ENCODE data around the gene JPH3. TPM values are rescaled to one million over a fixed set of nuclear protein-coding genes. Genes with fewer than 3 reads are reported as not detected.
A peak's percentile ranks its signal among the peaks of the same experiment; 100 is the strongest.

The JPH3 gene
- polyA plus RNA-seq, 1 donor from 2014 or later = not detected

GRCh38 chr16:87583453-87584131 lies 18.7 kb upstream of the JPH3 start:
- H3K4me3 Mint-ChIP-seq = no peak overlapping the region
- no peaks in the 10 kb centered on the region for H3K4me1 Mint-ChIP-seq
- peaks cover 1% of the 10 kb centered on the region for H3K36me3 Mint-ChIP-seq
- H3K27me3 Mint-ChIP-seq = peaks cover 18% of the 10 kb centered on the region
- no peaks in the 10 kb centered on the region for H3K9me3 Mint-ChIP-seq
- no peak overlapping the region for H3K27ac Mint-ChIP-seq

GRCh38 chr16:87584271-87584670 lies 18.0 kb upstream of the JPH3 start:
- Mint-ChIP-seq H3K9me3 (no peaks in the 10 kb centered on the region), H3K27ac (no peak overlapping the region), H3K4me1 (no peaks in the 10 kb centered on the region), H3K4me3 (no peak overlapping the region), H3K27me3 (peaks cover 16% of the 10 kb centered on the region), H3K36me3 (peaks cover 1% of the 10 kb centered on the region)

GRCh38 chr16:87584975-87585374 lies 17.3 kb upstream of the JPH3 start:
- Mint-ChIP-seq H3K36me3 (peaks cover 1% of the 10 kb centered on the region), H3K27me3 (peaks cover 17% of the 10 kb centered on the region), H3K4me3 (no peak overlapping the region), H3K9me3 (no peaks in the 10 kb centered on the region), H3K27ac (no peak overlapping the region), H3K4me1 (no peaks in the 10 kb centered on the region)

GRCh38 chr16:87585442-87586200 lies 16.7 kb upstream of the JPH3 start:
- H3K4me1 Mint-ChIP-seq = no peaks in the 10 kb centered on the region
- no peaks in the 10 kb centered on the region for H3K9me3 Mint-ChIP-seq
- H3K4me3 Mint-ChIP-seq = no peak overlapping the region
- H3K27ac Mint-ChIP-seq = peak overlapping the region in 1 of 3 donors; percentile 80
- peaks cover 1% of the 10 kb centered on the region for H3K36me3 Mint-ChIP-seq
- peaks cover 22% of the 10 kb centered on the region for H3K27me3 Mint-ChIP-seq

- Mint-ChIP-seq H3K4me3 (no peak overlapping the region), H3K27ac (peak overlapping the region in 1 of 3 donors; percentile 81), H3K9me3 (no peaks in the 10 kb centered on the region), H3K4me1 (peaks cover 0 to 2% (median 0%) of the 10 kb centered on the region in 3 donors), H3K36me3 (peaks cover 1% of the 10 kb centered on the region), H3K27me3 (peaks cover 22% of the 10 kb centered on the region)
Observed at GRCh38 chr16:87586201-87586782, 16.0 kb upstream of the JPH3 start.

- no peaks in the 10 kb centered on the region for H3K9me3 Mint-ChIP-seq
- H3K4me1 Mint-ChIP-seq = peaks cover 0 to 2% (median 0%) of the 10 kb centered on the region in 3 donors
- no peak overlapping the region for H3K27ac Mint-ChIP-seq
- no peak overlapping the region for H3K4me3 Mint-ChIP-seq
- H3K27me3 Mint-ChIP-seq = peaks cover 25% of the 10 kb centered on the region
- peaks cover 1% of the 10 kb centered on the region for H3K36me3 Mint-ChIP-seq
Observed at GRCh38 chr16:87587636-87588035, 14.7 kb upstream of the JPH3 start.

- H3K36me3 Mint-ChIP-seq = peaks cover 1% of the 10 kb centered on the region
- no peaks in the 10 kb centered on the region for H3K9me3 Mint-ChIP-seq
- H3K27me3 Mint-ChIP-seq = peaks cover 21% of the 10 kb centered on the region
- no peak overlapping the region for H3K27ac Mint-ChIP-seq
- H3K4me1 Mint-ChIP-seq = peaks cover 0 to 2% (median 0%) of the 10 kb centered on the region in 3 donors
- no peak overlapping the region for H3K4me3 Mint-ChIP-seq
Observed at GRCh38 chr16:87592018-87592712, 10.1 kb upstream of the JPH3 start.

- Mint-ChIP-seq H3K4me1 (peaks cover 0 to 2% (median 0%) of the 10 kb centered on the region in 3 donors), H3K27me3 (peaks cover 19% of the 10 kb centered on the region), H3K4me3 (no peak overlapping the region), H3K27ac (no peak overlapping the region), H3K9me3 (no peaks in the 10 kb centered on the region), H3K36me3 (no peaks in the 10 kb centered on the region)
Observed at GRCh38 chr16:87593710-87594258, 8.5 kb upstream of the JPH3 start.

- H3K27me3 Mint-ChIP-seq = peaks cover 30% of the 10 kb centered on the region
- H3K36me3 Mint-ChIP-seq = no peaks in the 10 kb centered on the region
- peaks cover 0 to 1% (median 0%) of the 10 kb centered on the region in 3 donors for H3K9me3 Mint-ChIP-seq
- H3K4me1 Mint-ChIP-seq = peaks cover 0 to 2% (median 0%) of the 10 kb centered on the region in 3 donors
- H3K27ac Mint-ChIP-seq = no peak overlapping the region
- no peak overlapping the region for H3K4me3 Mint-ChIP-seq
Observed at GRCh38 chr16:87595712-87596111, 6.6 kb upstream of the JPH3 start.

GRCh38 chr16:87597324-87597830 lies 4.9 kb upstream of the JPH3 start:
- H3K27me3 Mint-ChIP-seq = peaks cover 37% of the 10 kb centered on the region
- H3K4me3 Mint-ChIP-seq = no peak overlapping the region
- peaks cover 0 to 1% (median 0%) of the 10 kb centered on the region in 3 donors for H3K9me3 Mint-ChIP-seq
- no peaks in the 10 kb centered on the region for H3K36me3 Mint-ChIP-seq
- no peak overlapping the region for H3K27ac Mint-ChIP-seq
- no peaks in the 10 kb centered on the region for H3K4me1 Mint-ChIP-seq

- no peaks in the 10 kb centered on the region for H3K36me3 Mint-ChIP-seq
- peaks cover 0 to 1% (median 0%) of the 10 kb centered on the region in 3 donors for H3K9me3 Mint-ChIP-seq
- peaks cover 42% of the 10 kb centered on the region for H3K27me3 Mint-ChIP-seq
- peaks cover 0 to 4% (median 0%) of the 10 kb centered on the region in 3 donors for H3K4me1 Mint-ChIP-seq
- H3K4me3 Mint-ChIP-seq = no peak overlapping the region
- no peak overlapping the region for H3K27ac Mint-ChIP-seq
Observed at GRCh38 chr16:87598431-87598830, 3.9 kb upstream of the JPH3 start.

GRCh38 chr16:87600246-87600645 lies 2.1 kb upstream of the JPH3 start:
- H3K27ac Mint-ChIP-seq = no peak overlapping the region
- H3K4me1 Mint-ChIP-seq = peaks cover 0 to 9% (median 0%) of the 10 kb centered on the region in 3 donors
- H3K9me3 Mint-ChIP-seq = peaks cover 0 to 1% (median 0%) of the 10 kb centered on the region in 3 donors
- H3K27me3 Mint-ChIP-seq = peaks cover 49% of the 10 kb centered on the region
- no peaks in the 10 kb centered on the region for H3K36me3 Mint-ChIP-seq
- H3K4me3 Mint-ChIP-seq = no peak overlapping the region

GRCh38 chr16:87601401-87601981 lies 817 bp upstream of the JPH3 start:
- H3K4me1 Mint-ChIP-seq = peaks cover 0 to 9% (median 0%) of the 10 kb centered on the region in 3 donors
- peak overlapping the region in 1 of 4 donors; percentile 63 for H3K4me3 Mint-ChIP-seq
- peaks cover 0 to 1% (median 0%) of the 10 kb centered on the region in 3 donors for H3K9me3 Mint-ChIP-seq
- no peaks in the 10 kb centered on the region for H3K36me3 Mint-ChIP-seq
- no peak overlapping the region for H3K27ac Mint-ChIP-seq
- peaks cover 56% of the 10 kb centered on the region for H3K27me3 Mint-ChIP-seq

Data from IgD-negative memory B cell (primary cell).